Activated CD4-positive, alpha-beta T cell treated with anti-CD3 and anti-CD28 coated beads for 24 hours (primary cell): ENCODE data around the gene MOXD1.

Experiments
- DNase-seq, 2 donors: peaks; one replicate each; pipeline ENCODE4 v3.0.0-alpha.2; 2020; ENCODE audit warnings: low read depth in 2 of 2

Gene MOXD1

GRCh38 chr6:132400883-132401617 lies at the start of gene MOXD1:
Gene MOXD1, minus strand, starts transcription at chr6:132401475. Its CDS starts 49 bp downstream, at chr6:132401426.
- no peak for DNase-seq

- DNase-seq, result no peak
Observed at GRCh38 chr6:132446855-132447241, 45.6 kb upstream of the MOXD1 start.

GRCh38 chr6:132446141-132446854 lies 45.0 kb upstream of the MOXD1 start:
- no peak for DNase-seq

GRCh38 chr6:132445201-132445951 lies 44.1 kb upstream of the MOXD1 start:
- no peak for DNase-seq

- DNase-seq, result no peak
Observed at GRCh38 chr6:132443206-132443605, 41.9 kb upstream of the MOXD1 start.

GRCh38 chr6:132430110-132430509 lies 28.8 kb upstream of the MOXD1 start:
- no peak for DNase-seq

GRCh38 chr6:132425176-132425575 lies 23.9 kb upstream of the MOXD1 start:
- no peak for DNase-seq

- DNase-seq, result no peak
Observed at GRCh38 chr6:132423839-132424238, 22.6 kb upstream of the MOXD1 start.

GRCh38 chr6:132418235-132418965 lies 17.1 kb upstream of the MOXD1 start:
- no peak for DNase-seq

- DNase-seq, result no peak
Observed at GRCh38 chr6:132414761-132415160, 13.5 kb upstream of the MOXD1 start.

- DNase-seq, result no peak
Observed at GRCh38 chr6:132414322-132414721, 13.0 kb upstream of the MOXD1 start.

GRCh38 chr6:132413499-132413802 lies 12.2 kb upstream of the MOXD1 start:
- no peak for DNase-seq

- no peak for DNase-seq
Observed at GRCh38 chr6:132412656-132413498, 11.6 kb upstream of the MOXD1 start.

- no peak for DNase-seq
Observed at GRCh38 chr6:132411296-132411695, 10.0 kb upstream of the MOXD1 start.

GRCh38 chr6:132410830-132411229 lies 9.6 kb upstream of the MOXD1 start:
- DNase-seq, result no peak

- no peak for DNase-seq
Observed at GRCh38 chr6:132405143-132405915, 4.1 kb upstream of the MOXD1 start.

- DNase-seq, result no peak
Observed at GRCh38 chr6:132404736-132405135, 3.5 kb upstream of the MOXD1 start.

- DNase-seq, result no peak
Observed at GRCh38 chr6:132404330-132404729, 3.1 kb upstream of the MOXD1 start.

GRCh38 chr6:132401618-132402285 lies 477 bp upstream of the MOXD1 start:
- no peak for DNase-seq

GRCh38 chr6:132400555-132400882 lies 756 bp downstream of the MOXD1 start:
- DNase-seq, result no peak
